Fibroblast of mammary gland (primary cell): ENCODE results near the gene DCC.

ENCODE experiments used
- DNase-seq: peaks from one replicate; pipeline ENCODE4 v3.0.0-alpha.2; 2010; ENCODE audit warnings: low read depth
- H3K4me3 ChIP-seq: 2 replicates; pipeline ENCODE4 v1.5.1; 2011; ENCODE audit warnings: low read depth, mild to moderate bottlenecking, low read length, moderate library complexity; ENCODE audit not compliant: control insufficient read depth
- TF ChIP-seq, protein P1 (sequence below): conservative IDR thresholded peaks from 2 replicates; pipeline ENCODE4 v1.5.1; 2011; ENCODE audit warnings: low read depth, low read length, inconsistent platforms; ENCODE audit not compliant: control insufficient read depth, insufficient read depth

The DCC gene

DNA sequence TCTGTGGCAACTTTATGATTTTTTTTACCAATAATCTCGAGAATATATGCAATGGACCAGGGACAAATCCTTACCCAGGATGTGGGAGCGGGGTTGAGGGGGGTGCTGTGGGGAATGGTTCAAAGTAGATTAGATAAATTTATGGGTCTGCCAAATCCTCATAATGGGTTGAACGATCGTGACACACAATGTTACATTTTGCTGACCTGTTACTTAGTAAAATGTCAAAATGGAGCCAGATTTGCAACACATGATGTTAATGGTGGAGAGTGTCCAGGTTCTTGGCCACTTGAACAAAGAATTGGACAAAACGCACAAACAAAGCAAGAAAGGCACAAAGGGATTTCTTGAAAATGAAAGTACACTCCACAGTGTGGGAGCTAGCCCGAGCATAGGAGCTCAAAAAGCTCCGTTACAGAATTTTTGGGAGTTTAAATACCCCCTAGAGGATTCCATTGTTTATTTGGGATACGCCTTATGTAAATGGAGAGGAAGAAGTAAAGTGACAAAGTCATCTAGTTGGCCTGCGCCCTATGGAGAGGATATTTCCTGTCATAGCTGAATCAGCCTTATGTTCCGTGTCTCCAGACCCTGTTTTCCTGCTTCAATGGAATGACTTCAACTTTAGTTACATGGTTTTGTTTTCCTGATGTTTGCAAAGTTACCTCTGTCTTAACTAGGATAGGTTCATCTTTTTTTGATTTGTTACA lies 776.0 kb downstream of the DCC start:
- no peak overlapping the region for H3K4me3 ChIP-seq
- TF ChIP-seq, protein P1, sequence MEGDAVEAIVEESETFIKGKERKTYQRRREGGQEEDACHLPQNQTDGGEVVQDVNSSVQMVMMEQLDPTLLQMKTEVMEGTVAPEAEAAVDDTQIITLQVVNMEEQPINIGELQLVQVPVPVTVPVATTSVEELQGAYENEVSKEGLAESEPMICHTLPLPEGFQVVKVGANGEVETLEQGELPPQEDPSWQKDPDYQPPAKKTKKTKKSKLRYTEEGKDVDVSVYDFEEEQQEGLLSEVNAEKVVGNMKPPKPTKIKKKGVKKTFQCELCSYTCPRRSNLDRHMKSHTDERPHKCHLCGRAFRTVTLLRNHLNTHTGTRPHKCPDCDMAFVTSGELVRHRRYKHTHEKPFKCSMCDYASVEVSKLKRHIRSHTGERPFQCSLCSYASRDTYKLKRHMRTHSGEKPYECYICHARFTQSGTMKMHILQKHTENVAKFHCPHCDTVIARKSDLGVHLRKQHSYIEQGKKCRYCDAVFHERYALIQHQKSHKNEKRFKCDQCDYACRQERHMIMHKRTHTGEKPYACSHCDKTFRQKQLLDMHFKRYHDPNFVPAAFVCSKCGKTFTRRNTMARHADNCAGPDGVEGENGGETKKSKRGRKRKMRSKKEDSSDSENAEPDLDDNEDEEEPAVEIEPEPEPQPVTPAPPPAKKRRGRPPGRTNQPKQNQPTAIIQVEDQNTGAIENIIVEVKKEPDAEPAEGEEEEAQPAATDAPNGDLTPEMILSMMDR = no peak
- no peak for DNase-seq

DNA sequence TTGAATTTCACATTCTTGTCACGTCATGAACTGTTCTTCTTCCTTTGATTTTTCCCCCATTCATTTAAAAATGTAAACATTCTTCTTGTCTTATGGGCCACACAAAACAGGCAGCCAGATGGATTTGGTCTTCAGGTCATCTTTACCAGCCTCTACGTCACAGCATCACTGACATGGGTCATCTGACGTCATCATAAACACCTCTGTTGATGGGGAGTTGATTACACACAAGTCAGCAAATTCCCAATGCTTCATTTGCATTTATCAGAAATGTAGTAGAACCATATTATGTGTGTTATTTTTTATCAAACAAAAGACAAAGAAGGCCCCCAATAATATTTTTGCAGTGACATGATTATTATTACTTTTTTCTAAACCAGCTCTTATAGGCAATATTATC lies 777.9 kb downstream of the DCC start:
- no peak for DNase-seq
- TF ChIP-seq, protein P1 = no peak
- H3K4me3 ChIP-seq = no peak overlapping the region

DNA sequence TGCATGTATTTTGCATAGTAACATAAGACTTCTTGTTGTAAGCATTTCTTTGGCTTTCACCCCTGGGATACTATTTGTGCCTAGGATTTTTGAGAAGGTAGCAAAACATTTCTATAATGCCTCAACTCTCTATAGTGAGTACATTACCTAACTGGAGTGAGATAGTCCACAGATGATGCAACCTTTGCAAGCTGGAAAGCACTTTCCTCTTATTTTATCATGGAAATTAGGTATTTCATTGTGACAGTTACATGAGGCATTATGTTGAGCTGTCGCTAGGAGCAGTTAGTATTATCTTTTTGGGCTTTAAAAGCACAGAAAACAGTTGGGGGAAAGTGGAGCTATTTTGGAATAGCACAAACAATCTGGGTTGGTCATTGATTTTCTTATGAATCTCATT lies 786.2 kb downstream of the DCC start:
- DNase-seq = no peak
- TF ChIP-seq, protein P1 = no peak
- H3K4me3 ChIP-seq = no peak overlapping the region

DNA sequence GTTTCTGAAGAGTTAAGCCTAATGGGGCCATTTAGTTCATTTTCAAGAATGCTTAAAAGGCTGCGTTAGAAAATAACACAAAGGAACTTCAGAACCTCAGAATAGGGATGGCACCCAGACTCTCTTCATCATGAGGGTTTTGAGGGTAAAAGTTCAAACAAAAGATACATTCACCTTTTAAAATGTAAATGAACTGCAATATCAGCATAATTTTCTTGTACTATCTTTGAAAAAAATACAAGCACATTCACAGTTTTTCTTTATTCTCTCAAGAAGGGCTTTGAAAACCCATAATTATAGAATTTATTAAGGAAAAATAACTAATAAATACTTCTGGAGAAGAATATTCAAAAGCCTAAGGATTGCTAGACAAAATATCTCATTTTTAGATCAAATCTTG lies 791.0 kb downstream of the DCC start:
- no peak for DNase-seq
- TF ChIP-seq, protein P1 = no peak
- H3K4me3 ChIP-seq = no peak overlapping the region

DNA sequence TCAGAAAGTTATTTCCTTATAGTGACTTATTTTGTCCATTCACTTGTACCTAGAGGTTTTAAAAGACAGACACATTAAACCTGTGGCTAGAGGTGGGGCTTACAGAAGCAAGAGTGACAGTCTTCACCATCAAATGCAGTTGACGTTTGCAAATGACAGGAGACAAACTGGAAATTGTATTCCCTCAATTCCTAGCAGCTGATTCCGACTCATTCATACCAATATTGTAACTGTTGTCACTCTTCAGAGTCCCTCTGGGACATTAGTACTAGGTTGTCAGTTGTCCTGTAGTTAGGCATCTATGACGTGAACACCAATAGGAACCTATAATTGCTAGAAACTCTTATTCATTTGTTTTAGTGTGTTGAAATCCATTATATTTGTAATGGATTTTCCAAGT lies 794.7 kb downstream of the DCC start:
- DNase-seq = no peak
- H3K4me3 ChIP-seq = no peak overlapping the region
- TF ChIP-seq, protein P1 = no peak

DNA sequence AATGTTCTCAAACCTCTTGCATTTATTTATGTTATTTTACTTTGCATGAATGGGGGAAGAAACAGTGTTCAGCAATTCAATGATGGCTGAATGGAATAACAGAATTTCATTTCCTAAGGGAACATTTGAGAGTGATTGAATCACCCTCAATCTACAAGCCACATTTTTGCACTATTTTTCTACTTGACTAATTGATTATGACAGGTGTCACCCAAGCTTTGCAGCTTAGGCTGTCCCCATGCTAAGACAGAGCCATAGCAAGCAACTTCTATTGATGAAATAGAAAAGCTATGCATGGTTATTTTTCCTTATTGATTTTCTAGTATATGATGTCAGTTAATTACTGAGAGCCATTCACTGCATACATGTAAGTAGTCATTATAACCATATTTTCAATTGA lies 795.7 kb downstream of the DCC start:
- TF ChIP-seq, protein P1 = no peak
- H3K4me3 ChIP-seq = no peak overlapping the region
- DNase-seq = no peak
